GM19467 (cell line): ENCODE results near the gene SPATA20.

Source experiments
- ATAC-seq: cut with Tn5 transposase; IDR thresholded peaks from one replicate; pipeline ENCODE4 v1.9.1; 2021; ENCODE audit warnings: mild to moderate bottlenecking, moderate library complexity; ENCODE audit not compliant: unreplicated experiment

Gene SPATA20

DNA sequence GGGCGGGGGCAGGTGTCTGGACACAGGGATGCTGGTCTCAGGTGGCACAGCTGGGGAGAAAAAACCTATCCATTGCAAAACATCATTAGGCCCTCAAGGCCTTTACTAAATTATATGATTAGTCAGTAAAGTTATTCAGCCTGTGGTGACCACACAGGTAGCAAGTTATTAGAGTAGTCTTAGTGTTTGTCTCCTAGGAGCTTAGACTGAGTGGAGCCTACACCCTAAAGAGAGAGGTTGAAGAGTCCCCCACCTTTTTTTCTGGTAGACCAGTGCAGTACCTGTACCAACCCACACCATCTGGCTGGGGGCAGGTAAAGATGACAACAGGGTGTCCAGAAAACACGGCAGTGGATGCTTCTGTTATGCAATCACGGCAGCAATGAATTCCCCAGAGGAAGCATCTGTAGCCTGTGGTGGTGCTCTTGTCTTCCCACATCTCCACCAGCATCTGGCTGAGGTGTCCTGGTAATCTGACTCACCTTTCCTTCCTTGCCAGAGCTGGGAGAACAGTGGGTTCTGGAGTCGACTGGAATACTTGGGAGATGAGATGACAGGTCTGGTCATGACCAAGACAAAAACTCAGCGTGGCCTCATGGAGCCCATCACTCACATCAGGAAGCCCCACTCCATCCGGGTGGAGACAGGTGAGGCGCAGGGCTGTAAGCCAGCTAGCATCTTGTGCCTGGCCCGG, 27.7 kb upstream of the SPATA20 start:
- ATAC-seq: no peak

DNA sequence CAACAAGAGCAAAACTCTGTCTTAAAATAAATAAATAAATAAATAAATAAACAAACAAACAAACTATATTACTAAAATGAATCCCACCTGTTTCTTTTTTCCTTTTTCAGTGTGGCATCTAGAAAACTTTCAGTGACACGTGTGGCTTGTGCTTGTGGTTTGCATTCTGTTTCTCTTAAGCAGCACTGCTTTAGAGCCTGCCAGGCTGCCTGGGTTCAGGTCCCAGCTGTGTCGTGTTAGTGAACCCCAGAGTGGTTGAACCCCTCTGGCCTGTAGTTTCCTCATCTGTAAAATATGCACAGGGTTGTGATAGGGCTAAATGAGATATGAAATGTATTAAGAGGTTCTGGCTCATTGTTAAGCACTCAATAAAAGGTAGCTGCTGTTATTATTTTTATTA, 26.5 kb upstream of the SPATA20 start:
- ATAC-seq: no peak

DNA sequence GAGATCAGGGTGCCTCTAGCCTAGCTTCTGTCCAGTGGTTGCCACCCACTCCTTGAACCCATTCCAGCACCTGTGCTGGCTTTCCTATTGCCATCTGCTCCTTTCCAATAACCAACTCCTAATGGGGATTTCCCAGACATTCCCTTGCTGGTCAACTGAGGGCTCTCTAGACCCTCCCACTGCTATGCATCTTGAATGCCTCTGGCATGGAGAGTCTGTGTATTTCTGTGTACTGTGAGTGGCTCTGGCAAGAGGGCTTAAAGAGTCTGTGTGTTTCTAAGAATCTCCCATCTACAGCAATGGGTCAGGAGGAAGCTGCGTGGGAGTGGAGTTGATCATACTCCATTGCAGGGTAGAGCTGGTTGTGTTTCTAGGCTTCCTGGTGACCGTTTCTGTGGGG, 25.5 kb upstream of the SPATA20 start:
- no peak for ATAC-seq

DNA sequence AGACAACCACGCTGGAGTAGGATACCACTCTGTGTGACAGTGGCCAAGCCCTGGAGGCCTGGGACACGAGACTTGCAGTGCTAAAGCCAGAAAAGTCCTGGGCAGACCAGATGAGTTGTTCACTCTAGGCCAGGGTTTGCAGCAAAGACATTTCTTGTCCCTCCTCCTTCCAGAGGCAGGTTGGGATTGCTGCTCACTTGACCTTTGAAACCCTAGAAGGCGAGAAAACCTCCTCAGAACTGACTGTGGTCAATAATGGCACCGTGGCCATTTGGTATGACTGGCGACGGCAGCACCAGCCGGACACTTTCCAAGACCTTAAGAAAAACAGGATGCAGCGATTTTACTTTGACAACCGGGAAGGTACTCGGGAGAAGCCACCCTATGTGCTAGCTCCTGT, 24.2 kb upstream of the SPATA20 start:
- ATAC-seq: no peak

DNA sequence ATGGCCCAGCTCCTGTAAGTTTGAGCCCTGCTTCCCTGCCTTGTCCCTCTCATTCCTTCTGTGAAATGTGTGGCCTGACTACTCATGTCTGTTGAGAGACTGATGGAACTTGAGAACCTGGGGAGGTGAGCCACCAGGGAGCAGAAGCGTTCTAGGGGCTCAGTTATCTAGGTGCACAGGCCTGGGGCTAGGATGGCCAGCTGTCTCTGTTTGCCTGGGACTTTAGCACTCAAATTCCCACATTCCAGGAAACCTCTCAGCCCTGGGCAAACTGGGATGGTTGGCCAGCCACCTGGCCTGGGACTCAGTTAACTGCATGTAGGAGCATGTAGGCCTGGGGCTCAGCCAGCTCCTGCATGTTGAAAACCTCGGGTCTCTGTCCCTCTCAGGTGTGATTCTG, 23.8 kb upstream of the SPATA20 start:
- no peak for ATAC-seq

DNA sequence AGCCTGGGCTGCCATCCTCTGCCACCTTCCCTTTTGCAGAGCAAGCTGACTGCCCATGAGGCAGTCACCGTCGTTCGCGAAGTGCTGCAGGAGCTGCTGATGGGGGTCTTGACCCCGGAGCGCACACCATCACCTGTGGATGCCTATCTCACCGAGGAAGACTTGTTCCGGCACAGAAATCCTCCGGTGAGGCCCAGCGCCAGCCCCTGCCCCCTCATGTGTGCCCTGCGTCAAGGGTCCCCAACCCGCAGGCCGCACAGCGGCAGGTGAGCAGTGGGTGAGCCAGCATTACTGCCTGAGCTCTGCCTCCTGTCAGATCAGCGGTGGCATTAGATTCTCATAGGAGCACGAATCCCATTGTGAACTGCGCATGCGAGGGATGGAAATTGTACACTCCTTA, 22.1 kb upstream of the SPATA20 start:
- no peak for ATAC-seq

DNA sequence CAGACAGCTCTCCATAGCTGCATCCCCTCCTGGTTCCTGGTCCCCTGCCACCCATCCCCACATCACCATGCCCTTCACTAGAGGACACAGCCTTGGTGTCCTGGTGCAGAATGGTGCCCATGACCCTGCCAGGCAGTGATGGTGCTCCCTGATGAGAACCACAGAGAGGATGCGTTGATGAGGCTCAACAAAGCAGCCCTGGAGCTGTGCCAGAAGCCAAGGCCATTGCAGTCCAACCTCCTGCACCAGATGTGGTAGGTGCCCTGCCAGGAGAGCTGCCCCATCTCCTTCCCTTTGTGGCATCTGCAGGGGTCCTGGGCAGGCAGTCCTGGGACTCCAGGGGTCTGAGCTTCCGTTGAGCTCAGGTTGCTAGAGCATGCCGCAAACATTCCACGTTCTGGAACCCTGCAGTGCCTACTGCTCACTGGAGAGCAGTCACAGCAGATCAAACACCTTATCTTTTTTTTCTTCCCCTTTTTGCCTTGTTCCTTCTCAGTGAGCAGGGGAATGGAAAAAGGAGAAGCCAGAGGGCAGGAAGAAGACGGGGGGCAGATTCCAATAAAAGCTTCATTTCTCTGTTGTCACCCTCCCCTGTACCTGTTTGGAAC, 19.7 kb upstream of the SPATA20 start:
- ATAC-seq: no peak

DNA sequence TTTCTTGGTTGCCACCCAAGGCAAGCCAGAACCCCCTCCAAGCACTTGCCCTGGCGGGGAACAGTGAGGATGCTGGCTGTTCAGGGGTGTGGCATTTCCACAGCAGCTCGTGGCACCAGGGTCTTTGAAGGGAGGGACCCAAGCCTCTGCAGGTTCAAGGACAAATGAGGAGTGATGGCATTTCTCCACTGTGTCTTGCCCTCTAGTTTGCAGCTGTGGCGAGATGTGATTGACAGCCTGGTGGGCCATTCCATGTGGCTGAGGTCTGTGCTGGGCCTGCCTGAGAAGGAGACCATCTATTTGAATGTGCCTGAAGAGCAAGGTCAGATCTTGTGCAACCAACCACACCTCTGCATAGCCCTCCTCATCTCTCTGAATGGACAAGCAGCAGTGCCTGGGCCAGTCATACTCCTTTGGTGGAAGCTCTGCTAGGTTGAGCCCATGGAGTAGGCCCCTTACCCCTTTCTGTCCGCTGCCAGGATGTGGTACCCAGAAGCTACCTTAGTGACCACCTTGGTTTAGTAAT, 19.0 kb upstream of the SPATA20 start:
- ATAC-seq: no peak

DNA sequence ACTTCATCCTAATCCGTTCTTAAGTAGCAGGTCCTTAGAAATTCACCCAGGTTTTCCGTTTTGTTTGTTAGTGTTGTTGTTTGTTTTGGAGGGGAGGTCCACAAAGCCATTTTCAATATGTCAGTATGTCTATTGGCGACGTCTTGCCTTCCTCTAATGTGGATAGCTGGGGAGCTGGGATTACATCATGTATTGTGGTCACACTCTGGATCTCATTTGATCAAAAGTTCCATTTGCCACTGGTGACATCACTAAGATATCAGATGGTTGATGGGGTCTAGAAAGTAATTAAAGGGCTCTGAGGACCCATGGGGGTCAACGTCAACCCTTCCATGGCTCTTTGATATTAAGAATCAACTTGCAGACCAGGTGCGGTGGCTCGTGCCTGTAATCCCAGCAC, 17.1 kb upstream of the SPATA20 start:
- ATAC-seq: no peak

DNA sequence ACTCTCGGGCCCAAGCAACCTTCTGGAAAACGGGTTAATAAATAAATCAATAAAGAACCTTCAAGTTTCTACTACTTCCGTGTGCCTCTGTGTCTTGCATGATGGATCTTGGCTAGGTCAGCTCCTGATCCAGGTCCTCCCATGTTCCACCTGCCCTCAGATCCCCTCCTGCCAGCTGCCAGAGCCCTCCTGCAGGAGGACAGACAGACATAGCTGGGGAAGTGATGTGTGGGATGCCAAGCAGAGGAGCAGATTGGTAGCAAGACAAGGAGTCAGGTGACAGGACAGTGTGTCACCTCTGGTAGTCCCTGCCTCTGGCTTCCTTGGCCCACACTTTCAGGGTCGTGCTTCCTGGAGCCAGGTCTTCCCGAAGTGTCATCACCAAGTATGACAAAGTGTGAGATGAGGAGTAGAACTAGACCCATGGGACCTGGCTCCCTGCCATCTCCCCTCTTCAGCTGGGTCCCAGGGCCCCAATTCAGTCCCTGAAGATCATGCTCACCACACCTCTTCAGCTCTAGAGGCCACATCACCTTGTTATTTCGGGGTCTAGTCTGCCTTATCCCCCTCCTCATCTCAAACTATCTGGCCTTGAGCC, 15.4 kb upstream of the SPATA20 start:
- ATAC-seq: no peak

DNA sequence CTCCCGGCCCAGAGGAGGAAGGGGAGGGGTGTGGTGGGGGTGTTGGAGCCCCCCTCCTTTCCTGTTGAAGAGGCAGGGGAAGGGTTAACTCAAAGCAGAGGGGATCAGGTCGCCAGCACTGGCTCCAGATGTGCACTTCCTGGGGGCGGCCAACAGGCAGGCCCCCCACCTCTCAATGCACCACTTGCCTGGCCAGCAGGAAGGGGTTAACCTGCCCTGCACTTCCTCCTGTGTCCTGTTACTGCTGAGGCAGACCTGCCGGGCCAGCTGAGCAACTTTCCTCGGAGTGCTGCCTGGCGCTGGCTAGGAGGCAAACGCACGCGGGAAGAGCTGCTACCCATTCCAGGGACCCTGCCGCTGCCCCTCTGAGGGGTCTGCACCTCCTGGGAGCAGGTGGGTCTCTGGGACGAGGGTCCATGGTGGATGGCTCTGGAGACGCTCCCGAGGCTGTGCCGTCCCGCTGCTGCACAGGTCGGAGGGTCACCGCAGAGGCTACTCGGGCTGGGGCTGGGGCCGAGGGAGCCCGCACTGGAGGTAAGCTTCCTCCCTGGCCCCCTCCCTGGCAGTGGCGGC, 14.4 kb upstream of the SPATA20 start, which contains the start of gene EPN3:
Gene EPN3, plus strand, starts transcription at position 284 of the 573 bp plus-strand sequence. CDS start 3,822 bp downstream, outside the sequence.
- ATAC-seq: no peak

DNA sequence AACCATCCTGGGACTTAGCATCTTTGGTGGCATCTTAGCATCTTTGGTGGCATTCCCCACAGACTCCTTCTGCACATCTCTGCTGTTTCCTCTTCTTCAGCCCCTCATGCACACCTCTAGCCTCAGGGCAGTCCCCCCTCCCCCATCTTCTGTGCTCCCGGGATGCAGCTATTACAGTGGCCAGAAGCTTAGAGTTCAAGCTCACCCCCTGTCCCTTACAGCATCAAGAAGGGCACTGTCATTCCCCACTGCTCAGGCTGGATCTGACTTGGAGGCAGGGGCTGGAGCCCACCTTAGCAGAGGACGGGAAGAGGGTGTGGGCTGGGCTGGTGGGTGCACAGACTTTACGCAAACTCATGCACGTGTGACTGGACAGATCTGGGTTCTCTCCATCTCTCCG, 13.8 kb upstream of the SPATA20 start:
- ATAC-seq: no peak

DNA sequence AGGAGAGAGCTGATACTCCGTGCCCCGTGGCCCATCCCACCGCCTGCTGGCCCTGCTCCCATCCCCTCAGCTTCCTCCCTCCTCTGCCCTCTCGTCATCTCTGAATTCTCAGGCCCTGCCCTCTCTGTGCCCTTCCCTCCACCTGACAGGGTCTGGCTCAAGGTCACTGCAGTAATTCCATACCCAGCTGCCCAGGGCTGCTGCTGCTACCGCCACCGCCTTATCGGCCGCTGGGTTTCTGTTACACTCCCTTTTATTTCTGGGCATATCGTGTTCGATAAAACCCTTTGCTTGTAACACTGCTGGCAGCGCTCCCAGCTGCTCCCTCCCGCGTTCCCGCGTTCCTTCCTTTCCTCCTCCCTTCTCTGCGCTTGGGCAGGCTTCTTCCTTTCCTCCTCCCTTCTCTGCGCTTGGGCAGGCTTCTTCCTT, 13.2 kb upstream of the SPATA20 start:
- ATAC-seq: no peak

DNA sequence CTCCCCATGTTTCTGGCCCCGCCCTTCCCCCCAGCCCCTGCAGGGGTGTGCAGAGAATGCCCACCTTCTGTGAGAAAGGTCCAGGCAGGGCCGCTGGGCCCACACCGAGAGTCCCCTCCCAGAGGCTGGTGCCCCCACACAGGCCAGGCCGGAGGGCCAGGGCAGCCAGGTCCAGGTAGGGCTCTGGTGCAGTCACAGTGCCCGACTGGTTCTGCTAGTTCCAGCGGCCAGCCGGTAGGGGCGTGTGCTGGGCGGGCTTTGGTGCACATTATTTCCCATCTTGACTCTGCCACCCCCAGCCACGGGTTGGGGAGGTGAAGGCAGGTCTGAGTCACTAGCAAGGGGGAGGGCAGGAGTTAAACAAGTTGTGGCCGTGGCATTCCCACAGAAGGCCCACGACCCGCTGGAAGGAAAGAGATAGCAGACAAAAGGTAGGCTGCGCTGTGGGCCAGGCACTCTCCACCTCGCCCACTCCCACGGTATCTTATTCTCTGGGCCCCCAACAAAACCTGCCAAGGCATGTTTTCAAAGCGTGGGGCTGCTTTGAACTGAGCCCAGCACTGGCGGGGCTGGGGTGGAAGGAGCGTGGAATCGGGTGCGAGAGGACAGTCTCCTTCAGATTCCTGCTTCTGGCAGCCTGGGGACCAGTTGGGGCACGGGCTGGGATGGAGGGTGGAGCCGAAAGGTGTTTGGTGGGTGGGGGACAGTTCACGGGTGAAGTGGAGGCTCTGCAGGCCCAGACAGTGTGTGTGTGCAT, 12.6 kb upstream of the SPATA20 start:
- ATAC-seq: no peak

DNA sequence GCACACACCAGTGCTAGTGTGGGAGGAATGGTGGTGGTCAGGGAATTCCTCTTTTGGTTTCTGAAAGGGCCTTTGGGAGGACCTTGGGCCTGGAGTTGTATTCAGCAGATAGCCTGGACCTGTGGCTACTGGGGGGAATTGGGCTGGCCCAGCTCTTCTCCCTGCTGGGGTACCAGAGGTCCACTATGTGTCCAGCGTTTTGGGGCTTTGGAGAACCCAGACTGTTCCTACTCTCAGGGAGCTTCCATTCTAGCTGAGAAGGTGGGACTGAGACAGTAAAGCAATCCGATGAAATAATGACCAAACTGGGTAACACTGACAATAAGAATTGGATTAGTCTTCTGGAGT, 12.0 kb upstream of the SPATA20 start:
- ATAC-seq: no peak

DNA sequence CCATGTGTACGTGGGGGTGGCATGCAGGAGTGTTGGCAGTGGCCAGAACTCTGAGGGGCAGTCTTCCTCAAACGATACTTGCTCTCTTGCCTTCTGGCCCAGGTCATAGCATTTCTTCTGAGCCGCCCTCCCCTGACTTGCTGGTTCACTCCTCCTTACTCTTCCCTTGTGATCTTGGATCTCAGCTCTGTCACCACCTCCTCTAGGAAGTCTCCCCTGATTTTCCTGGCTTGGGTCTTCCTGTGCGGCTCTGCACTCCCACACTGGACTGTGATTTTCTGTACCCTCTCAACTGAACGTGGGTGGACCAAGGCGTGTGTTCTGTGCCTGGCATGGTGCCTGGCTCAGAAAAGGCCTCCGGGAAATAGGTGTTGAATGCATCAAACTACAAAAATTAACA, 11.6 kb upstream of the SPATA20 start:
- ATAC-seq: no peak

DNA sequence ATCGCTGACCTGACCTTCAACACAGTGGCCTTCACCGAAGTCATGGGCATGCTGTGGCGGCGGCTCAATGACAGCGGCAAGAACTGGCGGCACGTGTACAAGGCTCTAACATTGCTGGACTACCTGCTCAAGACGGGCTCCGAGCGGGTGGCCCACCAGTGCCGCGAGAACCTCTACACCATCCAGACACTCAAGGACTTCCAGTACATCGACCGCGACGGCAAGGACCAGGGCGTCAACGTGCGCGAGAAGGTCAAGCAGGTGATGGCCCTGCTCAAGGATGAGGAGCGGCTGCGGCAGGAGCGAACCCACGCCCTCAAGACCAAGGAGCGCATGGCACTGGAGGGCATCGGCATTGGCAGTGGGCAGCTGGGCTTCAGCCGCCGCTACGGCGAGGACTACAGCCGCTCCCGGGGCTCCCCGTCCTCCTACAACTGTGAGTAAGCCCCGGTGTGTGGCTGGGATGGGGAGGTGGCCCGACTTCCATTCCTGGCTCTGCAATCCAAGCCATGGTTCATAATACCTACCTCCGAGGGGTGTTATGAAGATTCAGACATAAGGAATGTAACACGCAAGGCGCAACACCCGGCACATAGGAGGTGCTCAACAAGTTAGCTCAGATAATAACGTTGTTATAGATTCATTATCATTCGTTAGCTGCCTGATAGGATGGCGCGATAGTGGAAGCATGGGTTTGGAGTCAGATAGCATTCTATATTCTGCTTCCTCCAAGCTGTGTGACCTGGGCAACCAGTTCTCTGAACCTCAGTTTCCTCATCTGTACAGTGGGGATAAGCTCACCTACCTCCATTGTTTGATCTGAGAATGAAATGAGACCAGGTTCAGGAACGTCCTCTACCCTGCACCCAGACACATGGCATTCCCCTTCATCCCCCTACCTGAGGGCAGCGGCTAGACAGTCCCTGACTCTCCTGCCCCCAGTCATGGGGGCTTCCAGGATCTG, 10.0 kb upstream of the SPATA20 start:
- no peak for ATAC-seq

DNA sequence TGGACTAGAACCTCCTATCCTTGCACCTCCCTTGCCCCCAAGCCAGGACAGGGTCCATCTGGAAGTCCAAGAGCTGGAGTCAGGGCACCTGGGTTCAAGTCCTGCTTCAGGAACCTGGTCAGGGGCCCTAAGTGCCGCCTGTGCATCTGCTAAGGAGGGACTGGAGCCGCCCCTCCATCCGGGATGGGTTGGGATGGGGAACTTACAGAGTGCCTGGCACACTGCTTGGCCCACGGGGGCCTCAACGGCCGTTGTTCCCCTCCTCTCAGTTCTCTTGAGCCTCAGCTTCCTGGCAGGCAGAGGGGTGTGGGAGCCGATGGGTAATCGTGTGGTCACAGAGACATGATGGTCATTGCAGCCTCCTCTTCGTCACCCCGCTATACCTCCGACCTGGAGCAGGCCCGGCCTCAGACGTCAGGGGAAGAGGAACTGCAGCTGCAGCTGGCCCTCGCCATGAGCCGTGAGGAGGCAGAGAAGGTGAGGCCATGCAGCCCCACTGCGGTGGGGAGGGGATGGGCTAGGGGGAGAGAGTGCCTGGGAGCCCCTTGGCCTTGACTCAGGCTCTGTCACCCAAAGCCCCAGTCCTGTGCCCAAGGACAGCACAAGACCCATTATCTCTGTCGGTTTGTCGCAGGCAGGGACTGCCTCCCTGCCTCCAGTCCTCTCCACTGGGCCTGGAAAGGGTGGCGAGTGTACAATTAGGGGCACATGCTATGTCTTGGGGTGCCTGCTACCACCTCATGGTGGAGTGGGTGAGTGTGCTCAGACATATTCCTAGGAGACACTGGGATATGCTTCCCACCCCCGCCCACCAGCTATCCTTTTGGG, 9.0 kb upstream of the SPATA20 start:
- no peak for ATAC-seq
